ENCODE results near the gene TIE1. TPM values are rescaled to one million over a fixed set of nuclear protein-coding genes. Genes with fewer than 3 reads are reported as not detected.

TIE1 gene
- total RNA-seq, 1 experiment from 2014 or later: 1.2 TPM

- Histone ChIP-seq H4K8ac (replicated peaks; ENCODE audit: insufficient read length, low read depth, low read length) (no peak overlapping the region), H3K4me1 (ENCODE audit: insufficient read depth, low read length) (no peaks in the 10 kb centered on the region), H4K20me1 (ENCODE audit: control insufficient read depth, insufficient read depth, insufficient read length) (no peaks in the 10 kb centered on the region), H4K5ac (ENCODE audit: insufficient read length, low read depth, low read length) (no peak overlapping the region), H3K14ac (ENCODE audit: insufficient read depth, low read length) (no peak overlapping the region), H2BK5ac (ENCODE audit: insufficient read length, low read length) (no peak overlapping the region), H3K79me1 (ENCODE audit: insufficient read depth, low read depth, low read length, poor library complexity, severe bottlenecking) (no peaks in the 10 kb centered on the region), H4K91ac (ENCODE audit: insufficient read length, low read depth, low read length) (no peak overlapping the region), H3K9ac (ENCODE audit: extremely low read depth, insufficient read length, low read length) (no peak overlapping the region), H3K18ac (ENCODE audit: insufficient read length, low read depth, low read length) (no peak overlapping the region), H3K4ac (ENCODE audit: low read depth, low read length) (no peak overlapping the region), H2BK15ac (ENCODE audit: low read depth, low read length) (no peak overlapping the region), H3K23ac (ENCODE audit: insufficient read length, low read depth, low read length) (no peak overlapping the region), H3K23me2 (ENCODE audit: insufficient read length, low read depth, low read length, poor library complexity, severe bottlenecking) (no peaks in the 10 kb centered on the region), H2AK5ac (ENCODE audit: insufficient read length, low read length) (no peak overlapping the region), H3T11ph (ENCODE audit: low read length) (no peak overlapping the region), H3K27me3 (ENCODE audit: insufficient read depth, low read length) (no peaks in the 10 kb centered on the region), H3K79me2 (ENCODE audit: insufficient read depth, low read length) (no peaks in the 10 kb centered on the region), H2AFZ (ENCODE audit: low read length) (no peak overlapping the region), H3K56ac (ENCODE audit: insufficient read length, low read depth, low read length) (no peak overlapping the region), H3K9me3 (ENCODE audit: control insufficient read depth, low read depth, low read length) (no peaks in the 10 kb centered on the region), H2BK12ac (ENCODE audit: insufficient read length, low read depth, low read length) (no peak overlapping the region), H2BK120ac (ENCODE audit: low read depth, low read length, poor library complexity, severe bottlenecking) (no peak overlapping the region), H3K4me2 (ENCODE audit: insufficient read depth, insufficient read length, low read length) (no peak overlapping the region), H2BK20ac (ENCODE audit: low read depth, low read length, poor library complexity, severe bottlenecking) (no peak overlapping the region), H3K27ac (ENCODE audit: insufficient read length, low read depth, low read length) (no peak overlapping the region)
- WGBS (ENCODE audit: extremely low coverage, insufficient read length, low lambda C conversion rate): no CpG with 5 or more reads among the region's 16 CpGs
- TF ChIP-seq CTCF (conservative IDR thresholded peaks at IDR 0.05): no peak
- no peak overlapping the region for H3K27ac Mint-ChIP-seq
- H3K27me3 Mint-ChIP-seq (ENCODE audit: low read depth): no peaks in the 10 kb centered on the region; the same call in none of the 2 replicates
- peaks cover 16 to 19% of the 10 kb centered on the region in 2 experiments for H3K4me1 Mint-ChIP-seq
- H3K4me3 Mint-ChIP-seq: no peak overlapping the region
- H3K9me3 Mint-ChIP-seq: peaks cover 8 to 11% of the 10 kb centered on the region in 2 experiments; a peak in 4 of 5 replicates
- no peak for DNase-seq
- H3K36me3 Mint-ChIP-seq (ENCODE audit: insufficient read depth in 1 of 3, low read depth in 3 of 3): no peaks in the 10 kb centered on the region; a peak in 1 of 7 replicates
These were observed 20.6 kb downstream of the TIE1 start for GRCh38 chr1:43321331-43321891.
